DOHH2 (cell line): Measurements from ENCODE around the gene HNRNPK.

Source experiments
- H3F3A ChIP-seq: fragments of 200-600 bp; sonication (generic), shearing (Covaris generic); 2 replicates; pipeline ENCODE4 v1.6.0; 2016; ENCODE audit warnings: antibody characterized with exemption, mild to moderate bottlenecking; ENCODE audit not compliant: control insufficient read depth, insufficient read depth
- H3K27ac ChIP-seq: fragments of 200-600 bp; sonication (generic); 2 replicates; pipeline ENCODE4 v1.5.1; 2014; ENCODE audit warnings: low read depth, mild to moderate bottlenecking, low read length, moderate library complexity
- H3K27me3 ChIP-seq: fragments of 200-600 bp; sonication (generic); 2 replicates; pipeline ENCODE4 v1.6.1; 2014; ENCODE audit warnings: mild to moderate bottlenecking, low read length, mixed read lengths; ENCODE audit not compliant: control insufficient read depth
- H3K36me3 ChIP-seq: fragments of 200-600 bp; sonication (generic); 2 replicates; pipeline ENCODE4 v1.6.1; 2014; ENCODE audit warnings: mild to moderate bottlenecking, low read length, moderate library complexity, mixed read lengths; ENCODE audit not compliant: control insufficient read depth
- H3K4me1 ChIP-seq: fragments of 200-600 bp; sonication (generic); 2 replicates; pipeline ENCODE4 v1.6.1; 2014; ENCODE audit warnings: mild to moderate bottlenecking, low read length, mixed read lengths; ENCODE audit not compliant: control insufficient read depth
- H3K4me2 ChIP-seq: fragments of 200-600 bp; sonication (generic); 2 replicates; pipeline ENCODE4 v1.6.0; 2014; ENCODE audit warnings: mild to moderate bottlenecking, low read length, moderate library complexity
- H3K4me3 ChIP-seq: fragments of 200-600 bp; sonication (generic); 2 replicates; pipeline ENCODE4 v1.5.1; 2014; ENCODE audit warnings: mild to moderate bottlenecking, low read length, mixed read lengths
- H3K79me2 ChIP-seq: fragments of 200-600 bp; sonication (generic); 2 replicates; pipeline ENCODE4 v1.6.1; 2014; ENCODE audit warnings: mild to moderate bottlenecking, low read length, mixed read lengths; ENCODE audit not compliant: control insufficient read depth
- H3K9me2 ChIP-seq: fragments of 200-600 bp; sonication (generic); replicated peaks from 2 replicates; pipeline ENCODE4 v1.6.1; 2014; ENCODE audit warnings: mild to moderate bottlenecking, low read length, mixed read lengths; ENCODE audit not compliant: control insufficient read depth
- H3K9me3 ChIP-seq: fragments of 200-600 bp; sonication (generic); 2 replicates; pipeline ENCODE4 v1.6.1; 2014; ENCODE audit warnings: antibody characterized with exemption, low read length, mixed read lengths; ENCODE audit not compliant: control insufficient read depth, insufficient read depth
- H4K20me1 ChIP-seq: fragments of 200-600 bp; sonication (generic); 2 replicates; pipeline ENCODE4 v1.6.0; 2014; ENCODE audit warnings: low read depth, mild to moderate bottlenecking, antibody characterized with exemption, low read length, moderate library complexity; ENCODE audit not compliant: control insufficient read depth, insufficient read depth
- EZH2phosphoT487 ChIP-seq: fragments of 200-600 bp; sonication (generic); IDR thresholded peaks from 2 replicates; pipeline ENCODE4 v1.6.1; 2017; ENCODE audit warnings: borderline replicate concordance, mild to moderate bottlenecking, antibody characterized with exemption, low read length, moderate library complexity, mixed read lengths
- TF ChIP-seq, protein P1 (sequence below): fragments of 200-600 bp; sonication (generic); IDR thresholded peaks from one replicate; pipeline ENCODE4 v1.5.1; 2014; ENCODE audit warnings: antibody characterized with exemption, mild to moderate bottlenecking, low read depth, low read length; ENCODE audit not compliant: poor library complexity, severe bottlenecking

HNRNPK gene

DNA sequence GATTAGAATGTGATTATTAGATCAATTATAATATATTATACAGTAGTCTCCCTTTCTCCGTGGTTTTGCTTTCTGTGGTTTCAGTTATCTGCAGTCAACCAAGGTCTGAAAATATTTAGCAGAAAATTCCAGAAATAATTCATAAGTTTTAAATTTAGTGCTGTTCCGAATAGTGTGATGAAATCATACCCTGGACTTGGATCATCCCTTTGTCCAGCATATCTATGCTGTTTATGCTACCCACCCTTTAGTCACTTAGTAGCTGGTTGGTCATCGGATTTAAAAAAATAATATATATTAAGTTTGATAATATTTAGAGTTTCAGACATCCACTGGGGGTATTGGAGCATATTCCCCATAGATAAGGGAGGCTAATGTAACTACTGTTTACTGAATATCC is 20.2 kb upstream of the HNRNPK start:
- no peak overlapping the region for H3K4me3 ChIP-seq
- H3K4me1 ChIP-seq = no peaks in the 10 kb centered on the region
- H3K36me3 ChIP-seq = peaks cover 75% of the 10 kb centered on the region
- peaks cover 4% of the 10 kb centered on the region; the same call in 1 of the 2 replicates for H3F3A ChIP-seq
- H3K9me3 ChIP-seq = no peaks in the 10 kb centered on the region
- no peaks in the 10 kb centered on the region for H3K27me3 ChIP-seq
- H3K79me2 ChIP-seq = peaks cover 53% of the 10 kb centered on the region
- TF ChIP-seq EZH2phosphoT487 = no peak
- TF ChIP-seq, protein P1, sequence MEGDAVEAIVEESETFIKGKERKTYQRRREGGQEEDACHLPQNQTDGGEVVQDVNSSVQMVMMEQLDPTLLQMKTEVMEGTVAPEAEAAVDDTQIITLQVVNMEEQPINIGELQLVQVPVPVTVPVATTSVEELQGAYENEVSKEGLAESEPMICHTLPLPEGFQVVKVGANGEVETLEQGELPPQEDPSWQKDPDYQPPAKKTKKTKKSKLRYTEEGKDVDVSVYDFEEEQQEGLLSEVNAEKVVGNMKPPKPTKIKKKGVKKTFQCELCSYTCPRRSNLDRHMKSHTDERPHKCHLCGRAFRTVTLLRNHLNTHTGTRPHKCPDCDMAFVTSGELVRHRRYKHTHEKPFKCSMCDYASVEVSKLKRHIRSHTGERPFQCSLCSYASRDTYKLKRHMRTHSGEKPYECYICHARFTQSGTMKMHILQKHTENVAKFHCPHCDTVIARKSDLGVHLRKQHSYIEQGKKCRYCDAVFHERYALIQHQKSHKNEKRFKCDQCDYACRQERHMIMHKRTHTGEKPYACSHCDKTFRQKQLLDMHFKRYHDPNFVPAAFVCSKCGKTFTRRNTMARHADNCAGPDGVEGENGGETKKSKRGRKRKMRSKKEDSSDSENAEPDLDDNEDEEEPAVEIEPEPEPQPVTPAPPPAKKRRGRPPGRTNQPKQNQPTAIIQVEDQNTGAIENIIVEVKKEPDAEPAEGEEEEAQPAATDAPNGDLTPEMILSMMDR = no peak
- no peaks in the 10 kb centered on the region for H3K9me2 ChIP-seq
- no peak overlapping the region for H3K4me2 ChIP-seq
- H4K20me1 ChIP-seq = peaks cover 10% of the 10 kb centered on the region
- no peak overlapping the region for H3K27ac ChIP-seq

DNA sequence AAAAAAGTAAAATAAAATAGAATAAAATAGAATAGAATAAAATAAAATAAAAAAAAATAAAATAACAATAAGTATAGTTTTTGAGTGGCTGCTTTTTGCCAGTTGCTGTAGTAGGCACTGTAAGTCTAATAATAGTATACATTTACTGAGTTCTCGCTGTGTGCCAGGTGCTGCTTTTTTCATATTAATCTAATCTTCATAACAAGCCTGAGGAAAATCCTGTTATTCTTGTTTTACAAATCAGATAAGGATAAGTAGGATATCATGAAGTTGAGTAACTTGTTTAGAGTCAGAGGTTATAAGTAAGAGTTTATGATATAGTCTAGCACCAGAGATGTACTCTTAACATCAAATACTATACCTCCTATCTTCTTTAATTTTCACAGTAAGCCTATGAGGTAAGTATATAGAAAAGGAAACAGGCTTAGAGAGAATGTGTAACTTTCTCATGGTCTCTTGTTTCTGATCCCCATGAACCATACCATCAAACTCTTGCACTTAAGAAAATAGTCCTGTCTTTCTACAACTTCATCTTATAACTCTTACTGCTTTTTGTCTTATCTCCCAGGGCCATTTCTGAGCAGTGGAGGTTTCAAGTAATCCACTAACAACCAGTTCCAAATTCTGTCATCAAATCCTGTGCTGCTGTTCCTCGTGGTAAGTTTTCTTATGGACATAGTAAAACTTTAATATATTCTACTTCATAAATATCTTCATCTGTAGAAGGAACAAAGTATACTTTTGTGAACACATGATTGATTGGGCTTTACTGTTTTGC is 19.3 kb upstream of the HNRNPK start:
- H3K36me3 ChIP-seq = peaks cover 72% of the 10 kb centered on the region
- no peak overlapping the region for H3K4me3 ChIP-seq
- H3K4me1 ChIP-seq = no peaks in the 10 kb centered on the region
- TF ChIP-seq, protein P1 = no peak
- no peak for TF ChIP-seq EZH2phosphoT487
- H3K9me2 ChIP-seq = no peaks in the 10 kb centered on the region
- H3K27ac ChIP-seq = no peak overlapping the region
- H3F3A ChIP-seq = peaks cover 4% of the 10 kb centered on the region; the same call in 1 of the 2 replicates
- peaks cover 13% of the 10 kb centered on the region for H4K20me1 ChIP-seq
- H3K4me2 ChIP-seq = no peak overlapping the region
- no peaks in the 10 kb centered on the region for H3K27me3 ChIP-seq
- no peaks in the 10 kb centered on the region for H3K9me3 ChIP-seq
- peaks cover 61% of the 10 kb centered on the region for H3K79me2 ChIP-seq

DNA sequence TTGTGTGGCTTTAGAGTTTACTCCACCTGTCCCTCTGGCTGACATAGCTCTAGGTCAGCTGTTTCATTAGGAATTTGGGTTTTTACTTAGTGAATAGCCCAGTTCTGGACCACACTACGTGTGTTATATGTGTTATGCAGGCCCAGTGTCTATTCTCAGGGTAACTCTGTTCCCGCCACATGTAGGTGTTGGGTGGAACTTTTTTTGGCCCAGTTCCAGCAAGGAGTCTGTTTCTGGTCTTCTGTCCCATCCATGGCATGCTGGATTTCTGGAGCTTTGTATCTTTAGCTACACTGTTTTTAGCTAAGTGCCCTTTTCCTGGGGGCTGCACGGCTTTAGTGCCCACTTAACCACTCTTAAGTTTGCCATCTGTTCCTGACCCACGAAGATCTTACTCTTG is 16.1 kb upstream of the HNRNPK start:
- Histone ChIP-seq H3K79me2 (peaks cover 80% of the 10 kb centered on the region), H3K9me2 (no peaks in the 10 kb centered on the region), H3K36me3 (peaks cover 64% of the 10 kb centered on the region), H3F3A (peaks cover 4% of the 10 kb centered on the region; the same call in 1 of the 2 replicates), H3K4me1 (no peaks in the 10 kb centered on the region), H3K9me3 (no peaks in the 10 kb centered on the region), H4K20me1 (peaks cover 16% of the 10 kb centered on the region; the same call in 1 of the 2 replicates), H3K4me3 (no peak overlapping the region), H3K27me3 (no peaks in the 10 kb centered on the region), H3K27ac (no peak overlapping the region), H3K4me2 (no peak overlapping the region)
- TF ChIP-seq, protein P1 = no peak
- TF ChIP-seq EZH2phosphoT487 = no peak
